K562 (cell line): ENCODE measurements around the gene ZCCHC4. TPM values are rescaled to one million over a fixed set of nuclear protein-coding genes. Genes with fewer than 3 reads are reported as not detected.

Experiments
- ARID3B ChIP-seq: fragments of 250-450 bp; sonication (Bioruptor Pico); IDR thresholded peaks from 2 replicates; pipeline ENCODE4 v1.4.0; 2020; ENCODE audit warnings: borderline replicate concordance
- BACH1 ChIP-seq: fragments of 200-800 bp; sonication (Bioruptor generic); IDR thresholded peaks from 2 replicates; pipeline ENCODE4 v1.6.1; 2016; ENCODE audit warnings: missing genetic modification characterization, missing compliant biosample characterization
- HDAC2 ChIP-seq: fragments of 450-650 bp; IDR thresholded peaks from 2 replicates; pipeline ENCODE4 v1.6.1; 2016; ENCODE audit warnings: mild to moderate bottlenecking
- HMGN3 ChIP-seq: IDR thresholded peaks from 2 replicates; pipeline ENCODE4 v1.6.1; 2011; ENCODE audit warnings: borderline replicate concordance, low read depth, mild to moderate bottlenecking, mixed read lengths, low read length; ENCODE audit not compliant: insufficient read length; ENCODE audit errors: extremely low read depth
- HNRNPH1 ChIP-seq: fragments of 200-400 bp; formaldehyde crosslinking; optimal IDR thresholded peaks from 2 replicates; pipeline ENCODE3; 2017; ENCODE audit warnings: low read depth, mild to moderate bottlenecking, low read length, moderate library complexity
- JUN ChIP-seq, 2 experiments: sonication (generic) in 1 of 2; formaldehyde crosslinking in 1 of 2; IDR thresholded peaks; 2 replicates each; pipeline versions ENCODE4 v1.6.1 to v1.8.0; 2012 to 2022; ENCODE audit warnings: borderline replicate concordance in 2 of 2, mild to moderate bottlenecking in 2 of 2, improper control_type of control experiment in 1 of 2, low read depth in 1 of 2, low read length in 1 of 2, missing genetic modification reagents in 1 of 2
- MCM5 ChIP-seq: fragments of 450-650 bp; IDR thresholded peaks from 2 replicates; pipeline ENCODE4 v1.6.1; 2016; ENCODE audit warnings: low read depth
- NFXL1 ChIP-seq: fragments of 450-650 bp; formaldehyde crosslinking; IDR thresholded peaks from 2 replicates; pipeline ENCODE4 v1.4.0; 2021; ENCODE audit warnings: mild to moderate bottlenecking
- NR4A1 ChIP-seq, 2 experiments: fragments of 250-450 bp in 1 of 2; fragments of 450-650 bp in 1 of 2; sonication (Bioruptor Pico) in 1 of 2; IDR thresholded peaks; 2 replicates each; pipeline versions ENCODE4 v1.4.0 to v1.6.1; 2016 to 2020; ENCODE audit warnings: mild to moderate bottlenecking in 2 of 2, missing compliant biosample characterization in 1 of 2, missing genetic modification characterization in 1 of 2, moderate library complexity in 1 of 2
- NUFIP1 ChIP-seq: fragments of 450-650 bp; IDR thresholded peaks from 2 replicates; pipeline ENCODE4 v1.6.1; 2018; ENCODE audit not compliant: partially characterized antibody
- PHB ChIP-seq: fragments of 250-450 bp; sonication (Bioruptor Pico); IDR thresholded peaks from 2 replicates; pipeline ENCODE4 v1.5.0; 2021
- PHTF2 ChIP-seq: fragments of 250-450 bp; sonication (Bioruptor Pico); IDR thresholded peaks from 2 replicates; pipeline ENCODE4 v1.5.0; 2021; ENCODE audit warnings: mild to moderate bottlenecking
- POLR2AphosphoS2 ChIP-seq: IDR thresholded peaks from 2 replicates; pipeline ENCODE4 v1.6.1; 2012; ENCODE audit warnings: low read length, improper control_type of control experiment
- SMC3 ChIP-seq: conservative IDR thresholded peaks from 2 replicates; pipeline ENCODE4 v1.6.1; 2011; ENCODE audit warnings: low read depth, low read length, improper control_type of control experiment; ENCODE audit not compliant: insufficient read depth
- TARDBP ChIP-seq: fragments of 450-650 bp; IDR thresholded peaks from 2 replicates; pipeline ENCODE4 v1.6.1; 2016
- TCFL5 ChIP-seq: fragments of 250-450 bp; sonication (Bioruptor Pico); conservative IDR thresholded peaks from 2 replicates; pipeline ENCODE4 v1.6.1; 2021; ENCODE audit warnings: mild to moderate bottlenecking, moderate library complexity, matching md5 sums
- THRB ChIP-seq: fragments of 450-650 bp; formaldehyde crosslinking; conservative IDR thresholded peaks from 2 replicates; pipeline ENCODE4 v1.4.0; 2022; ENCODE audit warnings: mild to moderate bottlenecking, missing genetic modification characterization
- ZBTB2 ChIP-seq: fragments of 450-650 bp; IDR thresholded peaks from 2 replicates; pipeline ENCODE4 v1.6.1; 2016; ENCODE audit warnings: antibody characterized with exemption
- ZHX1 ChIP-seq: fragments of 150-350 bp; conservative IDR thresholded peaks from 2 replicates; pipeline ENCODE4 v1.6.1; 2014; ENCODE audit warnings: low read length
- ZNF232 ChIP-seq: sonication (generic); formaldehyde crosslinking; IDR thresholded peaks from 2 replicates; pipeline ENCODE4 v1.8.0; 2022; ENCODE audit warnings: mild to moderate bottlenecking, missing genetic modification reagents
- ZNF316 ChIP-seq: fragments of 450-650 bp; IDR thresholded peaks from 2 replicates; pipeline ENCODE4 v1.6.1; 2016
- ZNF324 ChIP-seq: fragments of 250-450 bp; sonication (Bioruptor Pico); IDR thresholded peaks from 2 replicates; pipeline ENCODE4 v1.4.0; 2020; ENCODE audit warnings: mild to moderate bottlenecking
- polyA plus RNA-seq, 8 experiments: library from polyadenylated mRNA; depleted of rRNA in 4 of 8; stranded (reverse) in 5 of 8; unstranded in 3 of 8; fragments of >200 nt; fragmentation: Nextera tagmentation in 2 of 8; fragmentation: Illumina TruSeq in 1 of 8; extraction: Ambion mirVana in 2 of 8; extraction: Trizol in 1 of 8; gene quantifications; 2 replicates each; pipeline versions ENCODE4 v1.2.1 to v1.2.3, GENCODE V29; 2011 to 2014; ENCODE audit warnings: inconsistent platforms in 1 of 8, missing spikeins in 1 of 8
- total RNA-seq, 7 experiments: library from RNA; depleted of rRNA in 6 of 7; stranded (reverse); fragments of >200 nt in 6 of 7; fragmentation: Illumina TruSeq in 2 of 7; extraction: Trizol in 2 of 7; gene quantifications; 2 replicates each; pipeline versions ENCODE4 v1.2.1 to v1.2.3, GENCODE V29; 2011 to 2021; ENCODE audit warnings: low replicate concordance in 1 of 7

The ZCCHC4 gene
- total and polyA plus RNA-seq, 9 of the 15 experiments (the other 6 are each of a cell fraction or from before 2014, with no cell fraction given): 5.3 to 26.1 (median 15.2) TPM

- TF ChIP-seq HDAC2: no peak
- TF ChIP-seq ZNF232: no peak
- no peak for TF ChIP-seq ZHX1
- TF ChIP-seq HNRNPH1: no peak
- TF ChIP-seq HMGN3: peak; percentile 48
- TF ChIP-seq PHTF2 (CRISPR knock-in tag): no peak
- TF ChIP-seq NR4A1 (CRISPR knock-in tag; IDR thresholded peaks at IDR 0.05): no peak
- TF ChIP-seq NR4A1 (tag; IDR thresholded peaks at IDR 0.05): no peak
- TF ChIP-seq BACH1 (tag): no peak
- no peak for TF ChIP-seq MCM5
- no peak for TF ChIP-seq PHB
- no peak for TF ChIP-seq TARDBP
- TF ChIP-seq THRB (CRISPR knock-in tag): no peak
- TF ChIP-seq NUFIP1: no peak
- no peak; the same call in 1 of the 2 replicates for TF ChIP-seq POLR2AphosphoS2
- TF ChIP-seq JUN (IDR thresholded peaks at IDR 0.05; ENCODE audit: borderline replicate concordance, low read depth, low read length): no peak
- TF ChIP-seq JUN (CRISPR knock-in tag; IDR thresholded peaks at IDR 0.05; ENCODE audit: borderline replicate concordance): no peak
- TF ChIP-seq ZNF316: no peak
- TF ChIP-seq ZBTB2: no peak
- TF ChIP-seq ZNF324 (CRISPR knock-in tag): no peak
- TF ChIP-seq NFXL1: no peak
- TF ChIP-seq TCFL5 (CRISPR knock-in tag): no peak
- no peak for TF ChIP-seq ARID3B (CRISPR knock-in tag)
- TF ChIP-seq SMC3: no peak
Observed at GRCh38 chr4:25376754-25377571, 64.4 kb downstream of the ZCCHC4 start, which contains the start of gene ANAPC4 (continued).
